Activated CD4-positive, alpha-beta T cell treated with anti-CD3 and anti-CD28 coated beads, Interleukin-2, amount 50 U/mL, for 4 hours (primary cell): ENCODE measurements around the gene PFN3.

Experiments
- DNase-seq, 2 experiments: peaks; one replicate each; pipeline ENCODE4 v3.0.0-alpha.2; 2020

The PFN3 gene

GRCh38 chr5:177399997-177400868 lies at the start of gene PFN3:
Gene PFN3, minus strand, starts transcription at chr5:177400661. Its CDS starts 85 bp downstream, at chr5:177400576.
- DNase-seq: no peak

DNA sequence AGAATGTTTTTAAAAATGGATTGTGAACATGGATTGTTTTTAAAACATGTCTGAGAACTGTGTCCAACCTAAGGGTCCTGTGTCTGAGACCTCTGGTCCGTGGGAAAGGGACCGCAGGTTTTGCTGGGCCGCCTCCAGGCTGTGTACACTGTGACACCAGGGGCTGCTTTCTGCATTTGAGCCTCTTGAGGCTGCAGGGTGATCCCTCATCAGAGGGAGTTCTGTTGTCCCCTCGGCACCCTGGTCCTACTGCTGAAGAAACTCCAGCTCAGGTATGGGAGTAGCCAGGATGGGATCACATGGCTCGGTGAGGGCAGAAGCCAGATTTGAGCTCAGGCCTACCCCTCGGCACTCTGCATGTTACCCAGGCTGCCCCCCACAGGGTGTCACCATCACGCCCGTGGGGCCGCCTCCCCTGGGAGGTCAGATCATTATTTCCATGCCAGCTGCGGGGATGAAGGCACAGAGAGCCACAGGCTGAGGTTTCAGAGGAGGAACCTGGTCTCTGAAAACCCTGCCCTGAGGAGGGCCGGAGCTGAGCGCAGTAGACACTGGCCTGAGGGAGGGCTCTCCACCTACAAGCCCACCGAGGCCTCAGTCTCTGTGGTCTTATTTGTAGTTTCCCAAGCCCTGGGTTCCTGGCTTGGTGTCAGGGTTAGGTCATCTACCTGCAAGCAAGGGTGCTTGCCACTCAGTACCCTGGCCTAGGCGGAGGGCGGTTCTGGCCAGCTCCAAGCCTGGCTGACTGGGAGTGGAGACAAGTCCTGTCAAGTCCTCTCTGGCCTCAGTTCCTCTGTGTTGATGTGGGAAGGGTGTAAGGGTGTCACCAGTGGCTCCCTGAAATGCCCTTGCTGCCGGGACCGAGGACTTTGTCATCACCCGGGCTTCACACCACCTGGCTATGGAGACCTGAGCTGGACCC lies 48.9 kb upstream of the PFN3 start:
- no peak for DNase-seq

GRCh38 chr5:177448244-177448950 lies 47.9 kb upstream of the PFN3 start:
- no peak for DNase-seq

DNA sequence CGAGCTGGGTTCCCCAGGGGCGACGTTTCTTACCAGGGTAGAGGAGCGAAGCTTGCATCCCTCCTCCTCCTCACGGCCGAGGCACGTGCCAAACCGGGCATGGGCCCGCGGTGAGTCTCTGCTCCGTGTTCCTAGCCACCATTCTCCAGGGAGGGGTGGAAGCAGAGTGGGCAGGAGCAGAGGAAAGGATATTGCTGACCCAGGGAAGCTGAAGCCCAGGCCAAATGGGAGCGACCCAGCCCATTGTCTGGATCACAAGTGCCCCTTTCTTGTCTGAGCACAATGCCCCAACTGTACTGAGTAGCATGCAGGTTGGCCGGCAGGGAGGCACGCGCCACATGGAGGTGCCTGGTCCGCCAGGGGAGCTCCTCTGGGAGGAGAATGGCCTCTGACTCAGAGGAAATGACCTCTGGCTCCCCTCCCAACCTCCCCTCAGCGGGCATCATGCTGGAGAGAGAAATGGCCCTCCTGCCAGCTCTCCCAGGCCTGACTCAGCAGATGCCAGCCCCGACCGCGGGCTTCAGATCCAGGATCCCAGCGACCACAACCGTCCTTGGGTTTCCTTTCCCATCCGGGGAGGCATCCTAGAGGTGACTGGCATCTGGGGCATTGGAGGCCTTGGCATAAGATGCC lies 47.3 kb upstream of the PFN3 start:
- no peak for DNase-seq

DNA sequence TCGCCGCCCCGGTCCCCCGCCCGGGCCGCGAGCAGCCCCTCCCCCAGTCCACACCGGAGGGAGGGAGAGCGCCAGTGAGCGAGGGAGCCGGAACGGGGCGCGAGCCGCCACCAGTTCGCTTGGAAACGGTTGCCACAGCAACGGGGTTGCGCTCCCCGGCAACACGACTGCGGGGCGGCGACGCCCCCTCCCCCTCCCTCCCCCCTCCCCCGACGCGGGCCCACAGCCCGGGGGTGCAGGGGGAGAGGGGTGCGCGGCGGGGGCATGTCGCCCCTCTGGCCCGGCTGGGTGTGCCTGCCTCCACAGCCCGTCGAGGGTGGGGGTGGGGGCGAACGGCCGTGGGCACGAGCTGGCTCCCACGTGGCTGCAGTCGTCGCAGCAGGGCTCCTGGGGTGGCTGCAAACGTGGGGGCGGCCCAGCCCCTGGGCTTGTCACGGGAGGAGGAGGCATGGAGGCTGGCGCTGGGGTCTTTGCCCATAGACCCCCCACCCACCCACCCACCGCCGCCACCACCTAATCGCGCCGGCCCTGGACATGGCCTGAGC lies 46.7 kb upstream of the PFN3 start:
- DNase-seq: peak; percentile 50 to 55

- peak; percentile 58 to 64 for DNase-seq
These were observed 46.0 kb upstream of the PFN3 start, which contains the start of gene PRR7 for GRCh38 chr5:177446200-177447065. Gene PRR7, plus strand, starts transcription at chr5:177446814. Its CDS starts 8,254 bp downstream, at chr5:177455068.

DNA sequence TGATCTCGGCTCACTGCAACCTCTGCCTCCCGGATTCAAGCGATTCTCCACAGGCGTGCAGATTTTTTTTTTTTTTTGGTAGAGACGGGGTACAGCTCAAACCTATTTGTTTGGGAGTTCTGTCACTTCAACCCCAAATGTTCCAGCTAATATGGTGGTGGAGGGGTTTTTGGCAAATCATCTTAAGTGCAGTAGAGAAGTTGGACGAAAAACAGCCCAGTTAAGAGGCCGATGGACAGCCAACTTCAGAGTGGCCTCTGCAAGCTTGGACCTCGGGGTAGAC lies 45.4 kb upstream of the PFN3 start:
- DNase-seq: no peak

DNA sequence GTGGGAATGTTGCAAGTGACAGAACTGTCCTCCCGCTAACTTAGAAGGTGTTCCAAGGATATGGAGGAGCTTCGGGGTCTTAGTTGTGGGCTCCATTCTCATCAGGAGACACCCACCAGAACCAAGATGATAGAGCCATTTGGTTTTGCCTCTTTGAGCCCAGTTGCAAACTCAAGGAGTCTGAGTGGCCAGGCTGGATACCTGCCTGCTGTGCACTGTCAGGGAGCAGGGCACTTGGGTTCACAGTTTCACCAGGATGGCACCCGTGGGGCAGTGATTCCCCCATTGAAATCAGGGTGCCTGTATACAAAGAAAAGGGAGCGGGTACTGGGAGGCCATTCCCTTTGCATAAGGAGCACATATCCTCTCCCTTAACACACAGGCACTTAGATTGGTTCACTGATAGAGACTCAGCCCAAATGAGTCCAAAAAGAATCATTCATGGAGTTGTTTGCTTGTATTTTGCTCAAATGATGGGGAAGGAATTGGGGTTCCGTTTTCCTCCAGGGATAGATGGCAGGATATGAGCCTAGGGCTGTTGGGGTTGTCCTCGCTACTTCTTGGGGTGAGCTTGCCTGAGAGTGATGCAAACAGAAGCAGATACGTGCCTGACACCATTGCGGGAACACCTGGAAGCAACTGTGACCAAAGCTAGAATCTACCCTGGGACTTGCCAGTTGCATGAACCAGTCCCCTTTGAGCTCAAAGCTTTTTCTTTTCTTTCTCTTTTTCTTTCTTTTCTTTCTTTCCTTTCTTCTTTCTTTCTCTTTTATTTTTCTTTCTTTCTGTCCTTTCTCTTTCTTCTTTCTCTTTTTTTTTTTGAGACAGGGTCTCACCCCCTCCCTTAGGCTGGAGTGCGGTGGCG lies 44.8 kb upstream of the PFN3 start:
- DNase-seq: no peak

DNA sequence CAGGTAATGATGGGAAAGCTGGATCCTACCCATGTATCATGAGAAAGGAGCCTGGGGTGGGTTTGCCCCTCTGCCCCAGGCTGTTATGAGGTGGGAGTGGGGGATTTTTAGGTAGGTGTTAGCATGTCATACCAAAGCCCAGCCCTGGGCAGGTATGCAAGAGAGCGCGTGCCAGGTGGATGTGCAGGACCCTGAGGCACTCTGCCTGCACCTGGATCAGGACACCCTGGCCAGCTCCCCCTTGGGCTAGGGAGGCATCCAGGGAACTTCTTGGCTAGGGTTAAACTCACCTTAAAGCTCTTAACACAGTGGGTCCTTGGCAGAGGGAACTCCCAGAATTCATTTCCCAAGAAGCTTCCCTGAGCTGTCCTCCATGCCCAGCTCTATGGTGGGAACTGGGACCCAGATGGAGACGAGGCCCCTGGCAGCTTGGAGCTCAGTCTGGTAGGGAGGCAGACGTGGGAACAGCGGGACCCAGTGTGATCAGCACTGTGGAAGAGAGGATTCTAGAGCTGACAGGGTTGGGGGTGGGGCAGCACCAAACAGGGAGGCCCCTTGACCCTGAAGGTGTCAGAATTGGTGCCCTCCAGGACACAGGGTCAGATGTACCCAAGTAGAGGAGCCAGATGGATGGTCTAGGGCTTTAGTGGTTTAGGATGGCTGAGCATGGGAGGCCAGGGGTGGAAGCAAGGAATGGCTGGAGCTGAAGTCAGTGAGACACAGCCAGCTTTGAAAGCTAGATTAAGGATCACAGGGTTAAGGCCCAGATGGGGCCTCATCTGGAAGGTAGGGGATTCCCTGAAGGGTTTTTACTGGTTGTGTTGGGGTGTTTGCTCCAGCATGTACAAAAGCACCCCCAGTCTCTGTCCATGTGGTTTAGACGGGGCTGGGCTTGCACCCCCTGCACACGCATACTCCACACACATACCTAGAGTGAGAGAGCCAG lies 43.9 kb upstream of the PFN3 start:
- no peak for DNase-seq

DNA sequence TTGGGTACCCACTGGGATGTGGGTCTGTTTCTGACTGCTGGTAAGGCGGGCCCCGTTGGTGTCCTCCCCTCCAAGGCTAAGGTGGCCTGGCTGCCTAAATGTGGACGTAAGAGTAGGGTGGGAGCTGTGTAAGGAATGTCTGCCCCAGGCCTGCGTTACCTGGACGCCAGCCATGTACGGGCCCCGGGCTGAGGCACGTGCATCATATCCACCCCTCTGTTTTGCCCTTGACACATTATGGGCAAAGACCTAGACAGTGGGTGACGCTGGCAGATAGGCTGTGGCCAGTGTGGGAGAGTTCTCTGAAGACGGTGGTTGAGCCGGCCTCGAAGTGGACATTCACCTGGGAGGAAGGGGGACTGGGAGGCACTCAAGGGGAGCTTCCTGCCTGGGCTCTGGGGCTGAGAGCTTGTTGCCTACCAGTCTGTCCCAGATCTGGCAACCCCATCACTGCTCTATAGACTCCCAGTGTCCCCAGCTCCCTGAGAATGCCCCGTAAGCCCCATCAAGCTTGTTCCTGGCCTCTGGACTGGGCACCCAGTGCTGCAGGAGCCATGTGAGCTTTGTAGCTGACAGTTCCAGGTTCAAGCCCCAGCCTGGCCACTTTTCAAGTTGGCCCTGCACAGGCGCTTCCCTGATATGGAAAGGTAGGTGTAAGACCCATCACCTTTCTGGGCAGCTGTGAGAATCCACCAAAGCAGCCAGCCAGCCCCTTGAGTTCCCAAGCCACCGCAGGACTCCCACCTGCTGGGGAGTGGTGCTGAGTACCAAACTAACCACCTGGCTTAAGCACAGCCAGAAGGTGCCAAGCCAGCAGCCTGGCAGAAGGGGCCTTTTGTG lies 42.9 kb upstream of the PFN3 start:
- DNase-seq: no peak

DNA sequence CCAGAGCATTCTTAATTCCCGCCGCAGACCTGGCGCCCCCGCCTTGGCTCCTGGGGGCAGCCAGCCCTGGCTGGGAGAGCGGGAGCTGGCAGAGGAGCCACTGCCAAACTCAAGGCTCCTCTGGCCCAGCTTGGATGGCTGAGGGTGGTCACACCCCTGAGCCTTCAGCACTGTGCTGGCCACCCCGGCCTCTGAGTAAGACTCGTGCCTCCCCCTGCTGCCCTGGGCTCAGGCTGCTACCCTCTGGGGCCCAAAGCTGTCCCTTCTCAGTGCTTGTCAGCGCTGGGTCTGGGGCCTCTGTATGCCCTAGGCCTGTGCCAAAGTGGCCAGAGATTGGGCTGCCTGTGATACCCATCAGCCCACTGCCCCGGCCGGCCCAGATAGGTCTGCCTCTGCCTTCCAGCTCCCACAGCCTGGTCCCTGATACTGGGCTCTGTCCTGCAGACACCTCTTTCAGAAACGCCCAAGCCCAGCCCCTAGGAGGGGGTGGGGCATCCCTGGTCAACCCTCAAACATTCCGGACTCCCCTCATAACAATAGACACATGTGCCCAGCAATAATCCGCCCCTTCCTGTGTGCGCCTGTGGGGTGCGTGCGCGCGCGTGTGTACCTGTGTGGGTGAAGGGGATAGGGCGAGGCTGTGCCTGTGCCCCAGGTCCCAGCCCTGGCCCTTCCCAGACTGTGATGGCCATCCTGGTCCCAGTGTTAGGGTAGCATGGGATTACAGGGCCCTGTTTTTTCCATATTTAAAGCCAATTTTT lies 41.8 kb upstream of the PFN3 start:
- DNase-seq: no peak

DNA sequence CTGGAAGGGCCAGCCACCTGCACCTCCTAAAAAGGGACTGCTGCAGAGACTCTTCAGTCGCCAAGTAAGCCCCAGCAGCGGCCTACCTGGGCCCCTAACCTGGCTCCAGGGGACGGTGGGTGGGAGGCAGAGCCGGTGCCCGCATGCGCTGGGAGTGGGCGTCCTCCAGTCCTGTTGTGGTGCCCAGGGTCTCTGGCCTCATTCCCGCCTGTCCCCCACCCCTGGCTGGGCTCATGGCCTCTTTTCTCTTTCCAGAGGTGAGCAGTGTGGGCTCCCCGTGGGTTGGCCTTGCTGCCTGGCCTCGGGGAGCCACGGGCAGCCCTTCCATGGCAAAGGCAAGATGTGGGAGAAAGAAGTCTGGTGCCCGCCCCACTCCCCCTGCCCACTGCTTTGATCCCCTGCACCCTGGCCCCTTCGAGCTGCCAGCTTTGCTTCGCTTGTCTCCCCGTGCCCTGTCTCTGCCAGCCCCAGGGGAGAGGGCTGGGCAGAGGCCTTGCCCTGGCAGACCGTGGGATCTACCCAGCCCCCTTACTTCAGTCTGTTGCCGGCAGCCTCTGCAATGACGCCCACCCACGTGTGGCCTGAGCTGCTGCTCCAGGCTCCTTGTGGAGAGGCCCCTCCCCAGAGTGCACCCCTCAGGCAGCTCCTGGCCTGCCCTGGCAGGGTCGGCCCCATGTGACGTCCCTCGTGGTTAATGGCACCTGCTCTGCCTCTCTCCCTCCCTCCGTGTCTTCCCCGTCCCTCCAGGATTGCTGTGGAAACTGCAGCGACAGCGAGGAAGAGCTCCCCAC lies 40.7 kb upstream of the PFN3 start:
- no peak for DNase-seq

DNA sequence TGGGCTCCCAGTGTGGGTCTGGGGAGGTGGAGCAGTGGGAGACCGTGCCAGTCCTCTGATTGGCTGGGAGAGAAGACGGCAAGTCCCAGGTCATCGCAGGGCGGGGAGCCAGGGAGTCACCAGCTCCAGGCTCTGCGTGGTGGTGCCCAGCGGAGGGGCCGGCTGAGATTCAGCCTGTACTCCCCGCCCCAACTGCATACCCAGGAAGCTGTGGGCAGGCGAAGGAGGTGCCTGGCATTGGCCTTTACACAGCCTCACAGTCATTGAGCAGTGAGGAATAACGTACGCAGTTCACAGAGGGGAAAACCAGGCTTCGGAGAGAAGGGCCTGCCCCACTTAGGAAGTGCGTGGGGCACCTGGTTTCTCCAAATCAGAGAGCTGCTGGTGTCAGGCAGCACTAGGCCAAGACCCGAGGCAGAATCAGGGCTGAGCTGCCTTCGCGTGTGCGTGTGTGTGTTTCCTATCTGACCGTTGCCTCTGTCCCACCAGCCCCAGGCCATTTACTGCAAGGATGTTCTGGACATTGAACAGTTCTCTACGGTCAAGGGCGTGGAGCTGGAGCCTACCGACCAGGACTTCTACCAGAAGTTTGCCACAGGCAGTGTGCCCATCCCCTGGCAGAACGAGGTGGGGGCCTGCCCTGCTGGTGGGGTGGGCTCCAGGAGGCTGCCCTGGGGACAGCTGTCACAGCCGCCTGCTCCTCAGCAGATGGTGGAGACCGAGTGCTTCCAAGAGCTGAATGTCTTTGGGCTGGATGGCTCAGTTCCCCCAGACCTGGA lies 39.9 kb upstream of the PFN3 start:
- DNase-seq: peak; percentile 50 to 54

DNA sequence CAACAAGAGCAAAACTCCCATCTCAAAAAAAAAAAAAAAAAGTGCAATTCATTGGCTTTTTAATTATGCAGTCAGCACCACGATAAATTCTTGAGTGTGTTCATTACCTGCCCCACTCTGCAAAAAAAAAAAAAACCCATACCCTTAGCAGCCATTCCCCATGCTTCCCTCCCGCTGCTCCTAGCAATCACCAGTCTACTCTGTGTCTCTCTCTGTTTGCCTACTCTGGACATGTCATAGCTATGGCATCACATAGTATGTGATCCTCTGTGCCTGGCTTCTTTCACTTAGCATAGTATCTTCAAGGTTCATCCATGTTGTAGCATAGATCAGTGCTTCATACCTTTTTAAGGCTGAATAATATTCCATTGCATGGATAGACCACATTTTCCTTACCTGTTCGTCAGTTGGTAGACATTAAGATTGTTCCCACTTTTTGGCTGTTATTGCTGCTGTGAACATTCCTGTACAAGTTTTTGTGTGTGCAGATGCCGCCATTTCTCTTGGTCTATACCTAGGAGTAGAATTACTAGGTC lies 39.1 kb upstream of the PFN3 start:
- DNase-seq: no peak

GRCh38 chr5:177438468-177438867 lies 38.0 kb upstream of the PFN3 start:
- DNase-seq: no peak
